Measurements from ENCODE around the gene TMEM131. TPM values are rescaled to one million over a fixed set of nuclear protein-coding genes. Genes with fewer than 3 reads are reported as not detected.

Gene TMEM131
- total RNA-seq, 6 experiments from 2014 or later: 39.2 to 49.5 (median 45.1) TPM

DNA sequence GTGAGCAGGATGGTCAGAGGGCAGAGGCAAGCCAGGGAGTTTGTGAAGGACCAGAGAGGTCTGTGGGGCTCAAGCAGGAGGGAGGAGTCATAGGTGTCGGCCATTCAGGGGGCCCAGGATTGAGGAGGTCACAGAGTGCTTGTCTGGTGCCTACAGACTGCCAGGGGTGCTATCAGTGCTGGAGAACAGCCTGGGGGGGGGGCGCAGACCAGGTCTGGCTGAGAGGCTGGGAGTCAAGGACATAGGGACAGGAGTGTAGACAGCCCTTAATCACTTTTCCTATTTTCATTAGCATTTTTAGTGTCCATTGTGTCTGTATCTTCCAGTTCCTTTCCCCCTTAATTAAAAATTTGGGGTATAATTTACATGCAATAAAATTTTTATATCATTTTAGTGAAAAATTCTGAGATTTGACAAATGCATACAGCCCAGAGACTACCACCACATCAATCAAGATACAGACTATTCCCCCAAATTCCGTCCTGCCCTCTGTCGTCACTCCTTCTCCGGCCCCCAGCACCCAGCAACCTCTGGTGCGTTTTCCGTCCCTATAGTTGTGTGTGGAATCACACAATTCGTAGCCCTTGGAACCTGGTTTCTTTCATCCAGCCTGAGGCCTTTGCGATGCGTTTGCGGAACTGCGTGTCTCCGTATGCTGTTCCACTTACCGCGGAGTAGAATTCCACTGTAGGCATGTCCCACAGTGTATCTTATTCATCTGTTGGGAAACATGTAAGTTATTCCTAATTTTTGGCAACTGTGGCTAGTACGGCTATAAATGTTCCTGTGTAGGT lies 276.2 kb downstream of the TMEM131 start:
- DNase-seq: no peak
- peaks cover 20% of the 10 kb centered on the region for H3K27me3 Mint-ChIP-seq (ENCODE audit: insufficient read depth)
- H3K4me1 Mint-ChIP-seq (ENCODE audit: low read depth): no peaks in the 10 kb centered on the region
- H3K4me3 Mint-ChIP-seq: no peak overlapping the region
- no peak for TF ChIP-seq CTCF (IDR thresholded peaks at IDR 0.05)
- H3K27ac Mint-ChIP-seq: no peak overlapping the region
- no peaks in the 10 kb centered on the region for H3K36me3 Mint-ChIP-seq (ENCODE audit: low read depth)
- no peaks in the 10 kb centered on the region for H3K9me3 Mint-ChIP-seq

DNA sequence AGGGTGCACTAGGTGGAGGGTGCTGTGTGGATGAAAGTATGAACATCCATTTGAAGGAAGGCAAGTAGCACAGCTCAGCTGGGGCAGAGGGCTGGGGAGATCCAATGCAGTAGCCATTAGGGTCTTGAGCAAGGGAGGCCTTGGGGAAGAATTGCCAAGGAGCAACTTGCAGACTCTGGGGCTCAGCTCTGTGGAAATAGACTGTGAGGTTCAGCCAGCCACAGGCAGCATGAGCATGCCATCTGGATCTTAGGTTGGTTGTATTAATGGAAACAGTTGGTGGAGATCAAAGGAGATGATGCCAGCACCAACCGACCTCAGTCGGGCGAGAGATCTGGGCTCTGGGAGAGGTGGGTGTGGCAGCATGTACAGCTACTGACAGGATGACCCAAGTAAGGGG lies 276.8 kb downstream of the TMEM131 start:
- no peak for DNase-seq
- H3K27ac Mint-ChIP-seq: no peak overlapping the region
- no peak overlapping the region for H3K4me3 Mint-ChIP-seq
- H3K4me1 Mint-ChIP-seq (ENCODE audit: low read depth): no peaks in the 10 kb centered on the region
- no peak for TF ChIP-seq CTCF (IDR thresholded peaks at IDR 0.05)
- no peaks in the 10 kb centered on the region for H3K9me3 Mint-ChIP-seq
- peaks cover 20% of the 10 kb centered on the region for H3K27me3 Mint-ChIP-seq (ENCODE audit: insufficient read depth)
- no peaks in the 10 kb centered on the region for H3K36me3 Mint-ChIP-seq (ENCODE audit: low read depth)

DNA sequence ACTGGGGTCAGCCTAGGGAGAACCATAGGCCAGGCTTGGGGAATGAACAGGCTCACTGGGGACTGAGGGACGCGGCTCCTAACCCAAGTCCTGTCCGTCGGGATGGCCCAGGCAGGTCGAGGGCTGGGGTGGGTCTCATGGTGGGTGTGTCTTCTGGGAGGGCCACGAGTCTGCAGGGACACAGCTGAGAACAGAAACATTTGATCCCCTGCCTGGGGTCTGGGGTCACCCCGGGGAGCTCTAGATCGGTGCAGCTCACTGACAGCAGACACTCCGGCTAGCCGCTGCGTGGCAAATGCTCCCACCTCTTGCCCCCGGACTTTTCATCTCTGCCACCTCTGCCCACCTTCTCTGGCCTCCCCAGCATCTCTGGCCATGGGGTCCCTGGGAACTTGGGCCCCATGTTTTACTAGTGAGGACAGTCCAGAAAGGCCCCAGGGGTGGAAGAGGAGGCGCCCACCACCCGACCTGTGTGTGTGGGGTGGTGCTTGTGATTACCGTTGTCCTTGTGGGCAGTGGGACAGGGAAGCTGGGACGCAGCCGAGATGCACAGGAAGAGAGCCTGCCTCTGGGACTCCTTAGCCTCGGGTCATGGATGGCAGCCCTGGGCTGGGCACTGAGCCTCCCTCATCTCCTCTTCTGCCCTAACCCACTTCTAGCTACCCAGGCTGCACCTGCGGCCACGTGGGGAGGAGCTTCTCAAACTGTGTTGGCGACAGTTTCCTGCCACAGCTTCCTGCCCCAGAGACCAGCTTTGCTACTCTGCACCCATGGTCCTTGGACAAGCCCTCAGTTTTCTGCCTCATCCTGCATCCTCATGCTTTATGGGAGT lies 277.5 kb downstream of the TMEM131 start:
- no peak for TF ChIP-seq CTCF (IDR thresholded peaks at IDR 0.05)
- Mint-ChIP-seq H3K9me3 (no peaks in the 10 kb centered on the region), H3K36me3 (ENCODE audit: low read depth) (no peaks in the 10 kb centered on the region), H3K4me1 (ENCODE audit: low read depth) (no peaks in the 10 kb centered on the region), H3K4me3 (no peak overlapping the region), H3K27ac (no peak overlapping the region), H3K27me3 (ENCODE audit: insufficient read depth) (peaks cover 20% of the 10 kb centered on the region)
- no peak for DNase-seq

- DNase-seq: no peak
- Mint-ChIP-seq H3K27ac (no peak overlapping the region), H3K9me3 (no peaks in the 10 kb centered on the region), H3K27me3 (ENCODE audit: insufficient read depth) (peaks cover 20% of the 10 kb centered on the region), H3K4me3 (no peak overlapping the region), H3K4me1 (ENCODE audit: low read depth) (no peaks in the 10 kb centered on the region), H3K36me3 (ENCODE audit: low read depth) (no peaks in the 10 kb centered on the region)
- no peak for TF ChIP-seq CTCF (IDR thresholded peaks at IDR 0.05)
These were observed 278.1 kb downstream of the TMEM131 start for GRCh38 chr2:97717613-97717995.

DNA sequence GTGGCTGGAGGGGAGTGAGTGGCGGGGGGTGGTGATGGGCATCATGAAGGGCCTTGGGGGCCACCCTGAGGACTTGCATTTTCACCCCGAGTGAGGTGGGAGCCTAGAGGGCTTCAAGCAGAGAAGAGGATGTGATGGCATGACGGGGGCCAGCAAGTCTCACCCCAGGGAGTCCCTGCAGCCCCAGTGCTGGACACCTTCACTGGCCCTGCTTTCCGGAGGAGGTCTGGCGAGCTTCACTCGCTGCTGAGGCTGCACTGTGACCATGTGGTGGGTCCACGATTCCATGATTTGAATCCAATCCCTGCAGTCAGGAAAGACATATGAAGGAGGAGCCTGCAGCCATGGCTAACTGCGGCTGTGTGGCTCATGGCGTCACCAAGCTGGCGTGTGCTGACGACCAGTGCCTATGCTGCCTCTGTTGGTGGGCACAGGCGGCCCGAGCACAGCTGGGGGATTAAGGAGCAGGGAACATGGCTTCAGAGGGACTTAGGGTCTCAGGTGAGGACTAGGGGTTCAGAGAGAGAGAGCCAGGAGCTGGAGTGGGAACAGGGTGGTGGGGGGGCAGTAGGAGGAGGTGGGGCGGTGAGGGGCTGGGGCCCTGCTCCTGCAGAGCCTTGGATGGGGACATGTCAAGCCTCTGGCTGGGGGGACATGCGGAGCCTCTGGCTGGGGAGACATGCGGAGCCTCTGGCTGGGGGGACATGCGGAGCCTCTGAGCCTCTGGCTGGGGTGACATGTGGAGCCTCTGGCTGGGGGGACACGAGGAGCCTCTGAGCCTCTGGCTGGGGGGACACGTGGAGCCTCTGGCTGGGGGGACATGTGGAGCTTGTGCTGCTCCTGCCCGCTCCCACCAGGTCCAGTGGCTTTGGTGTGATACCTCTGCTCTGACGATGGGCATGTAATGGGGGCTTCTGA lies 278.8 kb downstream of the TMEM131 start:
- no peak overlapping the region for H3K4me3 Mint-ChIP-seq
- H3K4me1 Mint-ChIP-seq (ENCODE audit: low read depth): no peaks in the 10 kb centered on the region
- peaks cover 20% of the 10 kb centered on the region for H3K27me3 Mint-ChIP-seq (ENCODE audit: insufficient read depth)
- H3K27ac Mint-ChIP-seq: no peak overlapping the region
- H3K9me3 Mint-ChIP-seq: no peaks in the 10 kb centered on the region
- H3K36me3 Mint-ChIP-seq (ENCODE audit: low read depth): no peaks in the 10 kb centered on the region
- no peak for DNase-seq
- no peak for TF ChIP-seq CTCF (IDR thresholded peaks at IDR 0.05)
